Breast epithelium (tissue), 3 donors: ENCODE measurements around the gene AKR1D1.

Experiments used
- CTCF ChIP-seq, 3 donors: fragments of 450-650 bp; IDR thresholded peaks; one replicate each; pipeline ENCODE4 v1.5.1; 2016 to 2017; ENCODE audit warnings: antibody characterized with exemption in 3 of 3, mild to moderate bottlenecking in 3 of 3, moderate library complexity in 3 of 3
- POLR2AphosphoS5 ChIP-seq, 3 donors: sonication (generic); formaldehyde crosslinking; IDR thresholded peaks; one replicate each; pipeline ENCODE4 v1.6.1; 2017; ENCODE audit warnings: antibody characterized with exemption in 3 of 3

GRCh38 chr7:138072726-138073125 is 3.5 kb upstream of the AKR1D1 start:
- TF ChIP-seq POLR2AphosphoS5 (IDR thresholded peaks at IDR 0.05) (no peak), CTCF (IDR thresholded peaks at IDR 0.05) (no peak)
